Right lobe of liver (tissue), 4 donors: Measurements from ENCODE around the gene NIPBL.

Experiments
- POLR2A ChIP-seq: fragments of 450-650 bp; IDR thresholded peaks from one replicate; pipeline ENCODE4 v1.6.1; 2017; ENCODE audit warnings: antibody characterized with exemption, mild to moderate bottlenecking
- TF ChIP-seq, protein P1 (sequence below), 4 donors: fragments of 200-600 bp in 3 of 4; fragments of 450-650 bp in 1 of 4; IDR thresholded peaks; one replicate each; pipeline versions ENCODE4 v1.5.1 to v1.8.0; 2016 to 2022; ENCODE audit warnings: antibody characterized with exemption in 4 of 4, mild to moderate bottlenecking in 2 of 4
- donor health status: DM: no; HTN: no; CAD: no.
- donor health status: DM: no; HTN: no; CAD: no.
- donor health status: DM: no; HTN: yes; CAD: no.

DNA sequence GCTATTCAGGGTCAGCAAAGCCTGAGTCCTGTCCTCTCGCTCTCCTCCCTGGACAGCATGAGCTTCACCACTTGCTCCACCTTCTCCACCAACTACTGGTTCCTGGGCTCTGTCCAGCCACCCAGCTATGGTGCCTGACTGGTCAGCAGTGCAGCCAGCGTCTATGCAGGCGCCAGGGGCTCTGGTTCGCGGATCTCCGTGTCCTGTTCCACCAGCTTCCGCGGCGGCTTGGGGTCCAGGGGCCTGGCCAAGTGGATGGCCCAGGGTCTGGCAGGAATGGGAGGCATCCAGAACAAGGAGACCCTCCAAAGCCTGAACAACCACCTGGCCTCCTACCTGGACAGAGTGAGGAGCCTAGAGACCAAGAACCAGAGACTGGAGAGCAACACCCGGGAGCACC lies 8.6 kb downstream of the NIPBL start:
- TF ChIP-seq, protein P1, sequence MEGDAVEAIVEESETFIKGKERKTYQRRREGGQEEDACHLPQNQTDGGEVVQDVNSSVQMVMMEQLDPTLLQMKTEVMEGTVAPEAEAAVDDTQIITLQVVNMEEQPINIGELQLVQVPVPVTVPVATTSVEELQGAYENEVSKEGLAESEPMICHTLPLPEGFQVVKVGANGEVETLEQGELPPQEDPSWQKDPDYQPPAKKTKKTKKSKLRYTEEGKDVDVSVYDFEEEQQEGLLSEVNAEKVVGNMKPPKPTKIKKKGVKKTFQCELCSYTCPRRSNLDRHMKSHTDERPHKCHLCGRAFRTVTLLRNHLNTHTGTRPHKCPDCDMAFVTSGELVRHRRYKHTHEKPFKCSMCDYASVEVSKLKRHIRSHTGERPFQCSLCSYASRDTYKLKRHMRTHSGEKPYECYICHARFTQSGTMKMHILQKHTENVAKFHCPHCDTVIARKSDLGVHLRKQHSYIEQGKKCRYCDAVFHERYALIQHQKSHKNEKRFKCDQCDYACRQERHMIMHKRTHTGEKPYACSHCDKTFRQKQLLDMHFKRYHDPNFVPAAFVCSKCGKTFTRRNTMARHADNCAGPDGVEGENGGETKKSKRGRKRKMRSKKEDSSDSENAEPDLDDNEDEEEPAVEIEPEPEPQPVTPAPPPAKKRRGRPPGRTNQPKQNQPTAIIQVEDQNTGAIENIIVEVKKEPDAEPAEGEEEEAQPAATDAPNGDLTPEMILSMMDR (IDR thresholded peaks at IDR 0.05): no peak
- TF ChIP-seq POLR2A: no peak
